PC-3 (cell line): ENCODE results near the gene SHQ1. TPM values are rescaled to one million over a fixed set of nuclear protein-coding genes. Genes with fewer than 3 reads are reported as not detected.
A peak's percentile ranks its signal among the peaks of the same experiment; 100 is the strongest.

Experiments used
- ATAC-seq: fragments of 200-7000 bp; cut with Tn5 transposase; 2 replicates; pipeline ENCODE4 v1.9.1; 2020; ENCODE audit warnings: mild to moderate bottlenecking, moderate library complexity
- BruUV-seq: library from RNA; stranded (reverse); fragments of 400-500 nt; replicated peaks from 2 replicates; lab custom pipeline; 2021; lab: Mats Ljungman, UMichigan
- CTCF ChIA-PET: fragments of 300-600 bp; sonication (Branson Sonifier 250); formaldehyde crosslinking; loops from one replicate; lab custom pipeline; 2022; ENCODE audit warnings: antibody characterized with exemption; lab: Charles Lee
- POLR2A ChIA-PET: fragments of 300-600 bp; sonication (Branson Sonifier 250); formaldehyde crosslinking; loops from one replicate; lab custom pipeline; 2022; ENCODE audit warnings: antibody characterized with exemption; ENCODE audit not compliant: unreplicated experiment; lab: Charles Lee
- DNase-seq: peaks from one replicate; pipeline ENCODE4 v3.0.0-alpha.2; 2015
- H2AFZ ChIP-seq: fragments of 300-600 bp; sonication (generic); 2 replicates; pipeline ENCODE4 v1.6.0; 2016; ENCODE audit warnings: antibody characterized with exemption, low read length
- H3F3A ChIP-seq: fragments of 300-600 bp; sonication (generic); one replicate; pipeline ENCODE4 v1.6.0; 2017; ENCODE audit warnings: antibody characterized with exemption, low read length, control low read depth, mild to moderate bottlenecking; ENCODE audit not compliant: unreplicated experiment
- H3K27ac ChIP-seq: fragments of 300-600 bp; sonication (generic); 2 replicates; pipeline ENCODE4 v1.5.1; 2016; ENCODE audit warnings: mild to moderate bottlenecking, low read length
- H3K27me3 ChIP-seq: fragments of 300-600 bp; sonication (generic); 2 replicates; pipeline ENCODE4 v1.6.1; 2016; ENCODE audit warnings: low read length, mixed read lengths
- H3K36me3 ChIP-seq: fragments of 300-600 bp; sonication (generic); 2 replicates; pipeline ENCODE4 v1.6.1; 2016; ENCODE audit warnings: low read depth, mixed run types, low read length, mixed read lengths
- H3K4me1 ChIP-seq: fragments of 300-600 bp; sonication (generic); 2 replicates; pipeline ENCODE4 v1.5.1; 2016; ENCODE audit warnings: low read length; ENCODE audit not compliant: insufficient read depth
- H3K4me2 ChIP-seq: fragments of 300-600 bp; sonication (generic); 2 replicates; pipeline ENCODE4 v1.6.0; 2016; ENCODE audit warnings: low read length
- H3K4me3 ChIP-seq: fragments of 300-600 bp; sonication (generic); 2 replicates; pipeline ENCODE4 v1.5.1; 2016; ENCODE audit warnings: mild to moderate bottlenecking, low read length, mixed read lengths
- H3K79me2 ChIP-seq: fragments of 300-600 bp; sonication (generic); 2 replicates; pipeline ENCODE4 v1.6.1; 2017; ENCODE audit warnings: low read length, mixed read lengths
- H3K9ac ChIP-seq: fragments of 300-600 bp; sonication (generic); 2 replicates; pipeline ENCODE4 v1.6.0; 2016; ENCODE audit warnings: mild to moderate bottlenecking, low read length
- H3K9me2 ChIP-seq: fragments of 300-600 bp; sonication (generic); replicated peaks from 2 replicates; pipeline ENCODE4 v1.6.1; 2016; ENCODE audit warnings: mixed run types, low read length, mixed read lengths
- H3K9me3 ChIP-seq: fragments of 300-600 bp; sonication (generic); 2 replicates; pipeline ENCODE4 v1.6.1; 2016; ENCODE audit warnings: low read length, mixed read lengths
- H4K20me1 ChIP-seq: fragments of 300-600 bp; sonication (generic); 2 replicates; pipeline ENCODE4 v1.6.1; 2016; ENCODE audit warnings: low read length, mixed read lengths
- CTCF ChIP-seq: fragments of 300-600 bp; sonication (generic); conservative IDR thresholded peaks from 2 replicates; pipeline ENCODE4 v1.5.1; 2017; ENCODE audit warnings: antibody characterized with exemption, low read depth, mild to moderate bottlenecking, low read length
- EZH2 ChIP-seq: fragments of 300-600 bp; sonication (generic); IDR thresholded peaks from one replicate; pipeline ENCODE4 v1.6.1; 2017; ENCODE audit warnings: antibody characterized with exemption, mild to moderate bottlenecking, low read length; ENCODE audit not compliant: unreplicated experiment
- EZH2phosphoT487 ChIP-seq: fragments of 300-600 bp; sonication (generic); IDR thresholded peaks from 2 replicates; pipeline ENCODE4 v1.6.1; 2018; ENCODE audit warnings: mild to moderate bottlenecking, antibody characterized with exemption, low read length, borderline replicate concordance
- intact Hi-C: fragments of 100-400 bp; cut with micrococcal nuclease; formaldehyde crosslinking; loops from 2 replicates; pipeline ENCODE4 v1.9.0; 2023
- total RNA-seq: library from RNA; depleted of rRNA; stranded (reverse); fragments of >200 nt; gene quantifications from 2 replicates; pipeline ENCODE4 v1.2.3, GENCODE V29; 2014

The SHQ1 gene
- total RNA-seq, 1 experiment from 2014 or later = 19.6 TPM

- POLR2A ChIA-PET = no interaction called here
- TF ChIP-seq EZH2phosphoT487 = no peak
- no peak for TF ChIP-seq CTCF
- no peak for TF ChIP-seq EZH2
- no peak overlapping the region for H3K4me3 ChIP-seq
- CTCF ChIA-PET = no interaction called here
- H3K36me3 ChIP-seq = no peaks in the 10 kb centered on the region
- ATAC-seq (no peak), DNase-seq (no peak)
- no peak overlapping the region for H3K27ac ChIP-seq
- peaks cover 26% of the 10 kb centered on the region for H3K4me1 ChIP-seq
- no peaks in the 10 kb centered on the region for H3K9me3 ChIP-seq
- no peaks in the 10 kb centered on the region for H3K9me2 ChIP-seq
- no peak overlapping the region for H3K4me2 ChIP-seq
- no TSS peak for BruUV-seq
- no peaks in the 10 kb centered on the region for H4K20me1 ChIP-seq
- H3F3A ChIP-seq = peaks cover 5% of the 10 kb centered on the region
- intact Hi-C loops = loop anchor here (5.0 to 10.0 kb wide), 2 partner anchors 86 to 304 kb away; partner anchors contain the start of gene RYBP
- no peaks in the 10 kb centered on the region for H3K27me3 ChIP-seq
- H2AFZ ChIP-seq = no peak overlapping the region
- no peak overlapping the region for H3K9ac ChIP-seq
- no peaks in the 10 kb centered on the region for H3K79me2 ChIP-seq
Observed at GRCh38 chr3:72748659-72749058, 99.6 kb downstream of the SHQ1 start.

GRCh38 chr3:72746430-72747411 is 101.5 kb downstream of the SHQ1 start:
- POLR2A ChIA-PET = interaction anchor here (0.6 kb wide), 1 partner anchor 83 kb away, joined by 3 read pairs; no protein-coding TSS in a partner anchor
- Histone ChIP-seq H3K4me1 (peaks cover 26% of the 10 kb centered on the region), H4K20me1 (no peaks in the 10 kb centered on the region), H3K9me2 (no peaks in the 10 kb centered on the region), H3K79me2 (no peaks in the 10 kb centered on the region), H3K27me3 (no peaks in the 10 kb centered on the region), H3K4me2 (peak overlapping the region; percentile 70), H2AFZ (peak overlapping the region; percentile 60), H3F3A (peaks cover 5% of the 10 kb centered on the region), H3K27ac (peak overlapping the region; percentile 77), H3K9me3 (no peaks in the 10 kb centered on the region), H3K9ac (peak overlapping the region; percentile 2; the same call in 1 of the 2 replicates), H3K4me3 (peak overlapping the region; percentile 16), H3K36me3 (no peaks in the 10 kb centered on the region)
- BruUV-seq = TSS peak; percentile 61
- DNase-seq (peak; percentile 79), ATAC-seq (peak; percentile 61)
- CTCF ChIA-PET = interaction anchor here (0.7 kb wide), 1 partner anchor 74 kb away, joined by 3 read pairs; no protein-coding TSS in a partner anchor
- no peak for TF ChIP-seq EZH2
- no peak for TF ChIP-seq EZH2phosphoT487
- TF ChIP-seq CTCF = no peak
- intact Hi-C loops = loop anchor here (1.0 to 10.0 kb wide), 3 partner anchors 74 to 302 kb away; partner anchors contain the start of gene RYBP
